ENCODE results near the gene TLR5.

GRCh38 chr1:223102797-223103533 lies 40.1 kb downstream of the TLR5 start:
- TF ChIP-seq CTCF (conservative IDR thresholded peaks at IDR 0.05) (no peak), EZH2 (IDR thresholded peaks at IDR 0.05; ENCODE audit: low read depth) (no peak)
